ENCODE results near the gene MAST1. TPM values are rescaled to one million over a fixed set of nuclear protein-coding genes. Genes with fewer than 3 reads are reported as not detected.

Gene MAST1
- total RNA-seq, 4 donors from 2014 or later = 0.50 to 0.91 (median 0.76) TPM

DNA sequence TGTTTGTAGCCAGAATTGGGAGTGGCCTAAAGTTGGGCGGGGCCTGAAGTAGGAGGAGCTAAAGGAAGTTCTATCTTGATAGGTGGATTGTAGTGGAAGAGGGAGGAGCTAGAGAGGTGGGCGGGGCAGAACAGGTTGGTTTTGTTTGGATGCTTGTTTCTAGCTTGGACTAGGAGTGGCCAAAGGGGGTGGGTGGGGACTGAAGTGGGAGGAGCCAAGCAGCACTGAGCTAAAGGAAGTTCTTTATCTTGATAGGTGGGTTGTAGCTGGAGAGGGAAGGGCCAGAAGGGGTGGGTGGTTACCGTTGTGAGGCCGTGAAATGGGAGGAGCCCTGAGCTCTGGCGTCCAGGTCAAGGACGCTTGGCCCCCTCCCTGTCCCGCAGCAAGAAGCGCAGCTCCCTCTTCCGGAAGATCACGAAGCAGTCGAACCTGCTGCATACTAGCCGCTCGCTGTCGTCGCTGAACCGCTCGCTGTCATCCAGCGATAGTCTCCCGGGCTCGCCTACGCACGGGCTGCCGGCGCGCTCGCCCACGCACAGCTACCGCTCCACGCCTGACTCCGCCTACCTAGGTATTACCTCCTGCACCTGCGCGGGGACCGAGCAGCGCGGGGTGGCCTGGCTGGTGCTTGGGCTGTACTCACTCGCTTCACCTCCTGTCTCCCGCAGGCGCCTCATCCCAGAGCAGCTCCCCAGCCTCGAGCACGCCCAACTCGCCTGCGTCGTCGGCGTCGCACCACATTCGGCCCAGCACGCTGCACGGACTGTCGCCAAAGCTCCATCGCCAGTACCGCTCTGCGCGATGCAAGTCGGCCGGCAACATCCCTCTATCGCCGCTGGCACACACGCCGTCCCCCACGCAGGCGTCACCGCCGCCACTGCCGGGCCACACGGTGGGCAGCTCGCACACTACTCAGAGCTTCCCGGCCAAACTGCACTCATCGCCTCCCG, 34.9 kb downstream of the MAST1 start:
- no peaks in the 10 kb centered on the region for H3K9me3 ChIP-seq
- peaks cover 18 to 49% (median 33%) of the 10 kb centered on the region in 4 donors for H3K36me3 ChIP-seq
- H3K4me3 ChIP-seq = peak overlapping the region in 2 of 4 donors; percentile 24 to 36
- no peak for DNase-seq (ENCODE audit: extremely low spot score)
- peaks cover 0 to 14% (median 4%) of the 10 kb centered on the region in 4 donors for H3K4me1 ChIP-seq
- intact Hi-C loops (cut with DNase I) = no loop called here
- TF ChIP-seq EP300 (IDR thresholded peaks at IDR 0.05) (no peak), POLR2AphosphoS5 (IDR thresholded peaks at IDR 0.05) (no peak), POLR2A (IDR thresholded peaks at IDR 0.05; ENCODE audit: low read depth) (no peak)
- TF ChIP-seq, protein P1, sequence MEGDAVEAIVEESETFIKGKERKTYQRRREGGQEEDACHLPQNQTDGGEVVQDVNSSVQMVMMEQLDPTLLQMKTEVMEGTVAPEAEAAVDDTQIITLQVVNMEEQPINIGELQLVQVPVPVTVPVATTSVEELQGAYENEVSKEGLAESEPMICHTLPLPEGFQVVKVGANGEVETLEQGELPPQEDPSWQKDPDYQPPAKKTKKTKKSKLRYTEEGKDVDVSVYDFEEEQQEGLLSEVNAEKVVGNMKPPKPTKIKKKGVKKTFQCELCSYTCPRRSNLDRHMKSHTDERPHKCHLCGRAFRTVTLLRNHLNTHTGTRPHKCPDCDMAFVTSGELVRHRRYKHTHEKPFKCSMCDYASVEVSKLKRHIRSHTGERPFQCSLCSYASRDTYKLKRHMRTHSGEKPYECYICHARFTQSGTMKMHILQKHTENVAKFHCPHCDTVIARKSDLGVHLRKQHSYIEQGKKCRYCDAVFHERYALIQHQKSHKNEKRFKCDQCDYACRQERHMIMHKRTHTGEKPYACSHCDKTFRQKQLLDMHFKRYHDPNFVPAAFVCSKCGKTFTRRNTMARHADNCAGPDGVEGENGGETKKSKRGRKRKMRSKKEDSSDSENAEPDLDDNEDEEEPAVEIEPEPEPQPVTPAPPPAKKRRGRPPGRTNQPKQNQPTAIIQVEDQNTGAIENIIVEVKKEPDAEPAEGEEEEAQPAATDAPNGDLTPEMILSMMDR (IDR thresholded peaks at IDR 0.05) = no peak
- H3K27ac ChIP-seq (replicated peaks in 1 of 4) = no peak overlapping the region
- 37% methylated on average over 66 of the region's 70 CpGs for WGBS
- peaks cover 0 to 14% (median 0%) of the 10 kb centered on the region in 4 donors for H3K27me3 ChIP-seq

DNA sequence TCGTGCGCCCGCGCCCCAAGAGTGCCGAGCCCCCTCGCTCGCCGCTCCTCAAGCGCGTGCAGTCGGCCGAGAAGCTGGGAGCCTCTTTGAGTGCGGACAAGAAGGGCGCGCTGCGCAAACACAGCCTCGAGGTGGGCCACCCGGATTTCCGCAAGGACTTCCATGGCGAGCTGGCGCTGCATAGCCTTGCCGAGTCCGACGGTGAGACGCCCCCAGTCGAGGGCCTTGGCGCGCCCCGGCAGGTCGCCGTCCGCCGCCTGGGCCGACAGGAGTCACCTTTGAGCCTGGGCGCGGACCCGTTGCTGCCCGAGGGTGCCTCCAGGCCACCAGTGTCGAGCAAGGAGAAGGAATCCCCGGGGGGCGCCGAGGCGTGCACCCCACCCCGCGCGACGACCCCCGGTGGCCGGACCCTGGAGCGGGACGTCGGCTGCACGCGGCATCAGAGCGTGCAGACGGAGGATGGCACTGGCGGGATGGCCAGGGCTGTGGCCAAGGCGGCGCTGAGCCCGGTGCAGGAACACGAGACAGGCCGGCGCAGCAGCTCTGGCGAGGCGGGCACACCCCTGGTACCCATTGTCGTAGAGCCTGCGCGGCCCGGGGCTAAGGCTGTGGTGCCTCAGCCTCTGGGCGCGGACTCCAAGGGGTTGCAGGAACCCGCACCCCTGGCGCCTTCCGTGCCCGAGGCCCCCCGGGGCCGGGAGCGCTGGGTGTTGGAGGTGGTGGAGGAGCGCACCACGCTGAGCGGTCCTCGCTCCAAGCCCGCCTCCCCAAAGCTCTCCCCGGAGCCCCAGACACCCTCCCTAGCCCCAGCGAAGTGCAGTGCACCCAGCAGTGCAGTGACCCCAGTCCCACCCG, 35.8 kb downstream of the MAST1 start:
- no peak overlapping the region for H3K27ac ChIP-seq (replicated peaks in 1 of 4)
- H3K4me1 ChIP-seq = peaks cover 0 to 14% (median 4%) of the 10 kb centered on the region in 4 donors
- no peak for DNase-seq (ENCODE audit: extremely low spot score)
- H3K4me3 ChIP-seq = peak overlapping the region in 1 of 4 donors; percentile 36
- TF ChIP-seq POLR2A (IDR thresholded peaks at IDR 0.05; ENCODE audit: low read depth) (no peak), POLR2AphosphoS5 (IDR thresholded peaks at IDR 0.05) (no peak), EP300 (IDR thresholded peaks at IDR 0.05) (no peak)
- TF ChIP-seq, protein P1 (IDR thresholded peaks at IDR 0.05) = no peak
- H3K9me3 ChIP-seq = no peaks in the 10 kb centered on the region
- WGBS = 81% methylated on average over 52 of the region's 86 CpGs
- peaks cover 25 to 58% (median 39%) of the 10 kb centered on the region in 4 donors for H3K36me3 ChIP-seq
- H3K27me3 ChIP-seq = peaks cover 0 to 5% (median 0%) of the 10 kb centered on the region in 4 donors
- intact Hi-C loops (cut with DNase I) = no loop called here

DNA sequence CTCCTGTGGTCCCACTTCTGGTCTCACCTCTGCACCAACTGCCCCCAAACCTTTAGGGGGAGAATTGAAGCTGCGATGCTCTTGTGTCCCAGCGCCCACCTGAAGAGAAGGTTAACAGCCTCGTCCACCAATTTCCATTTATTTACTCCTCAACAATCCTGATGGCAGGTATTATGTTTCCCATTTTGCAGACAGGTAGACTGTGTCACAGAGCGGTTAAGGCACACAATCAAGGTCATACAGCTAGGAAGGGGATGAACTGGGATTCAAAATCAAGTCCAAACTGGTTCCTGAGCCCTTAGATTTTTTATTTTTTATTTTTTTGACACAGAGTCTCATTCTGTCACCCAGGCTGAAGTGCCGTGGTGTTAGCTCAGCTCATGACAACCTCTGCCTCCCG, 36.8 kb downstream of the MAST1 start:
- intact Hi-C loops (cut with DNase I) = no loop called here
- Histone ChIP-seq H3K4me3 (no peak overlapping the region), H3K36me3 (peaks cover 25 to 59% (median 39%) of the 10 kb centered on the region in 4 donors), H3K9me3 (no peaks in the 10 kb centered on the region), H3K27ac (replicated peaks in 1 of 4) (no peak overlapping the region), H3K27me3 (no peaks in the 10 kb centered on the region), H3K4me1 (peaks cover 0 to 16% (median 5%) of the 10 kb centered on the region in 4 donors)
- no peak for DNase-seq (ENCODE audit: extremely low spot score)
- no peak for TF ChIP-seq POLR2A (IDR thresholded peaks at IDR 0.05; ENCODE audit: low read depth)
- TF ChIP-seq, protein P1 (IDR thresholded peaks at IDR 0.05) = no peak
- TF ChIP-seq POLR2AphosphoS5 (IDR thresholded peaks at IDR 0.05) = no peak
- no peak for TF ChIP-seq EP300 (IDR thresholded peaks at IDR 0.05)
- WGBS = 94% methylated on average over 6 of the region's 6 CpGs

DNA sequence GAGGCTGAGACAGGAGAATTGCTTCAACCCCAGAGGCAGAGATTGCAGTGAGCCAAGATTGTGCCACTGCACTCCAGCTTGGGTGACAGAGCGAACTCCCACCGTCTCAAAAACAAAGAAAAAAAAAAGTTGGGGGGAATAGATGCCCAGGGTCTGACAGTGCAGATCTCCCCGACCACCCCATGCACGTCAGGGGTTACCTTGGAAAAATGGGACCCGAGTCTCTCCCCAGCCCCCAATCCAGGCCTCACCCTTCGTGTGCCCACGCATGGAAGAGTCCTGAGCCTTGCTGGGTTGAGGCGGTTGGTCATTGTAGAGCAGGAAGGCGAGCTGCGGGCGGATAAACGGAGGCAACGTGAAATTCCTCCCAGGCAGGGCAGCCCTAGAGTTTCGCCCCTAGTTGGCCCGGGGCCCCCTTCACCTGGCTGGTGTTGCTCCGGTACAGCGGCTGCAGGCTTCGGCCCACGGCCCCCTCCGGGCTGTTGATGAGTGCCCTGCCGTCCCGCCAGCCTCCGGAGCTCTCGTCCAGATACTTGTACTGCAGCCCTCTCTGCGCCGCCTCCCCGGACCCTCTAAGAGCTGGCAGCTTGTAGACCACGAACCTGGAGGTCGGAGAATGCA, 42.3 kb downstream of the MAST1 start:
- peaks cover 25 to 36% (median 31%) of the 10 kb centered on the region in 4 donors for H3K36me3 ChIP-seq
- H3K27me3 ChIP-seq = peaks cover 0 to 24% (median 15%) of the 10 kb centered on the region in 4 donors
- peaks cover 13 to 31% (median 24%) of the 10 kb centered on the region in 4 donors for H3K4me1 ChIP-seq
- 39% methylated on average over 5 of the region's 29 CpGs for WGBS
- H3K9me3 ChIP-seq = peaks cover 0 to 13% (median 6%) of the 10 kb centered on the region in 4 donors
- no peak for DNase-seq (ENCODE audit: extremely low spot score)
- intact Hi-C loops (cut with DNase I) = no loop called here
- peak overlapping the region; percentile 82 to 96 (median 92) for H3K27ac ChIP-seq (replicated peaks in 1 of 4)
- H3K4me3 ChIP-seq = peak overlapping the region; percentile 72 to 91 (median 74)
- TF ChIP-seq POLR2AphosphoS5 (IDR thresholded peaks at IDR 0.05) = no peak
- TF ChIP-seq POLR2A (IDR thresholded peaks at IDR 0.05; ENCODE audit: low read depth) = no peak
